Gastroesophageal sphincter (tissue), 3 donors: ENCODE results near the gene CCM2L.

ENCODE experiments used
- CTCF ChIP-seq, 4 experiments: fragments of 200-600 bp in 2 of 4; fragments of 450-650 bp in 2 of 4; sonication (generic) in 1 of 4; IDR thresholded peaks; one replicate each; pipeline ENCODE4 v1.5.1; 2017 to 2019; ENCODE audit warnings: antibody characterized with exemption in 4 of 4, mild to moderate bottlenecking in 2 of 4, moderate library complexity in 2 of 4
- POLR2A ChIP-seq, 2 donors: fragments of 450-650 bp; IDR thresholded peaks; one replicate each; pipeline ENCODE4 v1.6.1; 2017; ENCODE audit warnings: antibody characterized with exemption in 2 of 2, mild to moderate bottlenecking in 2 of 2, moderate library complexity in 1 of 2

- TF ChIP-seq POLR2A (IDR thresholded peaks at IDR 0.05): no peak
- TF ChIP-seq CTCF (IDR thresholded peaks at IDR 0.05): no peak
These were observed 37.7 kb upstream of the CCM2L start for GRCh38 chr20:31972471-31973021.
